KG1 (cell line): ENCODE measurements around the gene NT5C2.
"Not testable (repeated sequence)": the region's sequence is repeated elsewhere in the genome, so short reads cannot be mapped to it uniquely, and the experiment has no call there.

Source experiments
- DNase-seq: peaks from one replicate; lab custom pipeline; 2025; lab: John Stamatoyannopoulos, UW

NT5C2 gene

DNA sequence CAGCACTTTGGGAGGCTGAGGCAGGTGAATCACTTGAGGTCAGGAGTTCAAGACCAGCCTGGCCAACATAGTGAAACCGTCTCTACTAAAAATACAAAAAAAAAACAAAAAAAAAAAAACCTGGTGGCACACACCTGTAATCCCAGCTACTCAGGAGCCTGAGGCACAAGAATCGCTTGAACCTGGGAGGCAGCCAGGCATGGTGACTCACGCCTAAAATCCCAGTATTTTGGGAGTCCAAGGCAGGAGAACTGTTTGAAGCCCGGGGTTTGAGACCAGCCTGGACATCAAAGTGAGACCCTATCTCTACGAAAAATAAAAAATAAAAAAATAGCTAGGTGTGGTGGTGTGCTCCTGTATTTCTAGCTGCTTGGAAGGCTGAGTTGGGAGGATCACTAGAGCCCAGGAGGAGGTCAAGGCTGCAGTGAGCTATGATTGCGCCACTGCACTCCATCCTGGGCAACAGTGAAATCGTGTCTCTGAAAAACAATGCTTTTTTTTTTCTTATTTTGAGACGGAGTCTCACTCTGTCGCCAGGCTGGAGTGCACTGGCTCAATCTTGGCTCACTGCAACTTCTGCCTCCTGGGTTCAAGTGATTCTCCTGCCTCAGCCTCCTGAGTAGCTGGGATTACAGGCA is 29.2 kb downstream of the NT5C2 start:
- not testable (repeated sequence) for DNase-seq

GRCh38 chr10:103157246-103157645 is 35.8 kb downstream of the NT5C2 start:
- DNase-seq, result no peak

GRCh38 chr10:103155471-103156085 is 37.5 kb downstream of the NT5C2 start:
- DNase-seq, result no peak

GRCh38 chr10:103154521-103155299 is 38.4 kb downstream of the NT5C2 start:
- DNase-seq, result no peak

- no peak for DNase-seq
Measured at GRCh38 chr10:103153302-103154197, 39.5 kb downstream of the NT5C2 start.

DNA sequence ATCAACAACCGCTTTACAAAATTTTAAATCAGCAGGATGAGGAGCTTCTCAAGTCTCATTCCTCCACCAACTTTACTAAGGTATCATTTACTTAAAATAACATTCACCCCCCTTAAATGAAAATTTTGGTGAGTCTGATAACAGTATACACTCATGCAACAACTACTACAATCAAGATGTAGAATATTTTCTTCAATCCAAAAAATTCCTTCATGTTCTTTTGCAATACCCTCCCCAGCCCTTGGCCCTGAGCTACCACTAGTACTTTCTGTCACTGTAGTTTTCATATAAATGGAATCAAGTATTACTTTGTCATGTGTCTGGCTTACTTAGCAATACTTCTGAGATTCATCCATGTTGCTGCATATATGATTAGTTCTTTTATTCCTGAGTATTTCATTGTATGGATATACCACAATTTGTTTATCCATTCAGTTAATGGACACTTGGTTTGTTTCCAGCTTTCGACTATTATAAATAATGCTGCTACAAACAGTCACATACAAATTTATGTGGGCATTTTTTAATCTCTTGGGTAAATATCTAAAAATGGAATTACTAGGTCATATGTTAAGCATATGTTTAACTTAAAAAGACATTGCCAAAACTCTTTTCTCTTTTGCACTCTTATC is 43.0 kb downstream of the NT5C2 start:
- DNase-seq, result no peak

- DNase-seq, result no peak
Measured at GRCh38 chr10:103147645-103148044, 45.4 kb downstream of the NT5C2 start.

GRCh38 chr10:103145860-103146466 is 47.1 kb downstream of the NT5C2 start:
- no peak for DNase-seq

GRCh38 chr10:103145046-103145445 is 48.0 kb downstream of the NT5C2 start:
- no peak for DNase-seq

DNA sequence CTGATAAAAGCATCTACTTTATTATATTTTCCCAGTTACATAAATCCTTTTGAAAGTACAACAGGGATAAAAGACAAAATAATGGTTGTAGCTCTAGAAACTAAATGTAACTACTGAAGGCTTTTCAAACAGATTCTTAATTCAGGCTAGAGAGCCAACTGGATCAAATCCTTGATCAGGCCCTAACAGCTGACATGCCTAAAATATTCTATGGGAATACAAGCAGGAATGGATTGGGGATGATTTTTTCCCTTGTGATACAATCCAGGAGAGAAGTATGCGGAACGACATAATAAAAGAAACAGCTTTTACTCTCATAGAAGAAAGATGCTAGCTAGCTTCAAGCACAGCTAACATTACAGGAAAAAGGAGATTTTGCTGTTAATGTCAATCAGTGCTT is 49.0 kb downstream of the NT5C2 start:
- DNase-seq, result no peak

GRCh38 chr10:103143641-103144040 is 49.4 kb downstream of the NT5C2 start:
- not testable (repeated sequence) for DNase-seq

DNA sequence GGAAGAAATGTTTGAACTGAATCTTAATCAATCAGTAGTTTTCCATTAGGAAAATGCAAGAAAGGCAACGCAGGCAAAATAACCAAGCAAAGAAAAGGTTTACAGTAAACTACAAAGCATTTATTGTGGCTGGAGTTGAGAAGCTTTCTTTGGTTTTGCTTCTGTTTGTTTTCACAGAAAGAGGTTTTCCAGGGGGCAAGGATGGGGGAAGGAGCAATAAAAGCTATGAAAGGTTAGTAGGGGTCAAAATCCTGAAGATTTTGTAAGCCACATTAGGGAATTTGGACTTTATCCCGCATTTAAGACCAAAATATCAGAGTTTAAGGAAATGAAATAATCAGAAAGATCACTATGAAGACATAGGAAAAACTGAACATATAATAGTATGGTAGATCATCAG is 51.1 kb downstream of the NT5C2 start:
- DNase-seq, result no peak

DNA sequence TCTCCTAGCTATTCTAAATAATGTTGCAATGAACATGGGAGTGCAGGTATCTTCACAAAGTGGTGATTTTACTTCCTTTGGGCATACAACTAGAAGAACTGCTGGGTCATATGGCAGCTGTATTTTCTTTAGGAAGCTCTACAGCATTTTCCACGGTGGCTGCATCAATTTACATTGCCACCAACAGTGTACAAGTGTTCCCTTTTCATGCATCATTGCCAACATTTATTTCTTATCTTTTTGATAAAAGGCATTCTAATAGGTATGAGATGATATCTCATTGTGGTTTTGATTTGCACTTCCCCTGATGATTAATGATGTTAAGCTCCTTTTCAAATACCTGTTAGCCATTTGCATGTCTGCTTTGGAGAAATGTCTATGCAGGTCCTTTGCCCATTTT is 52.6 kb downstream of the NT5C2 start:
- no peak for DNase-seq

DNA sequence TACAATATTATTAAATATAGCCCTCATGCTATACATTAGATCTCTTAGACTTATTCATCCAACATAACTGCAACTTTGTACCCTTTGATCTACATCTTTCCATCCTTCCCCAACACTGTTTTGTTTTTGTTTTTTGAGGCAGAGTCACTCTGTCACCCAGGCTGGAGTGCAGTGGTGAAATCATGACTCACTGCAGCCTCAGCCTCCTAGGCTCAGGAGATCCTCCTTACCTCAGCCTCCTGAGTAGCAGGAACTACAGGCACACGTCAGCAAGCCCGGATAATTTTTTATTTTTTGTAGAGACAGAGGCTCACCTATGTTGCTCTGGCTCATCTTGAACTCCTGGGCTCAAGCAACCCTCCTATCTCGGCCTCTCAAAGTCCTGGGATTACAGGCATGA is 53.3 kb downstream of the NT5C2 start:
- no peak for DNase-seq

GRCh38 chr10:103135168-103135567 is 57.9 kb downstream of the NT5C2 start:
- DNase-seq, result not testable (repeated sequence)

DNA sequence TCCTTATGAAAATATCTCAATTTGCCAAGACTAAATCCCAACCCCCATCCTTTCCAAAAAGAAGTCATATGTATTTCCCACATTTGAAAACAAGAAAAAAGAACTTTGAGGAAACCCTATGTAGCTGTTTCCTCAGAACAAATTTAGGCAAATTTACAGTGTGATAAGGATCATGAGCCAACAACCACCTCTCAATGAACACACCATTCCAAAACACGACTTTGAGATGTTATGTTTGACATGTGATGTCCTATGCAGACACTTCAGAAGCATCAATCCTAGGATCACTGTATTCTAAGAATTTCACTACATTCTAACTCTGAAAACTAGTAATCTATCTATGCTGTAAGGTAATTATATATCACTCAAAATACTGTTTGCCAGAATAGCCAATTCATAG is 62.2 kb downstream of the NT5C2 start:
- DNase-seq, result no peak

DNA sequence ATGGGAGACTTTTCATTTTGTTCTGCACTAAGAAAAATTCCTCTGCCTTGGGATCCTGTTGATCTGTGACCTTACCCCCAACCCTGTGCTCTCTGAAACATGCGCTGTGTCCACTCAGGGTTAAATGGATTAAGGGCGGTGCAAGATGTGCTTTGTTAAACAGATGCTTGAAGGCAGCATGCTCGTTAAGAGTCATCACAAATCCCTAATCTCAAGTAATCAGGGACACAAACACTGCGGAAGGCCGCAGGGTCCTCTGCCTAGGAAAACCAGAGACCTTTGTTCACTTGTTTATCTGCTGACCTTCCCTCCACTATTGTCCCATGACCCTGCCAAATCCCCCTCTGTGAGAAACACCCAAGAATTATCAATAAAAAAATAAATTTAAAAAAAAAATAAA is 62.9 kb downstream of the NT5C2 start:
- DNase-seq, result not testable (repeated sequence)

DNA sequence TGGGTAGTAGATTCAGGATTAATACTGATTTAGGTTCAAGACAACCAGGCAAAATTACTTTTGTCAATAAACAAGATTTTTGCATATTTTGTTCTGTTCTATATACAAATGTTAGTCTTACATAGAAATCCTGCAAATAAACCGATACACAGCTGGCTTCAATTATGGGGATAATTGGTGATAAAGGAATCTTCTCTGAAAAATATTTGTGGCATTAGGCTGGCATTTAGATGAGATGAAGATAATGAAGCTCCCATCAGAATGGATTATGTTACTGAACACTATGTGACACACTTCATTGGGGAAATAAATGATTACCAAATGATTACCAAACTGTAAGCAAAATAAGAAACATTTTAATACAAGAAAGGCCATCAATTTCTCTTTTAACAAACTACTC is 65.8 kb downstream of the NT5C2 start:
- DNase-seq, result no peak

DNA sequence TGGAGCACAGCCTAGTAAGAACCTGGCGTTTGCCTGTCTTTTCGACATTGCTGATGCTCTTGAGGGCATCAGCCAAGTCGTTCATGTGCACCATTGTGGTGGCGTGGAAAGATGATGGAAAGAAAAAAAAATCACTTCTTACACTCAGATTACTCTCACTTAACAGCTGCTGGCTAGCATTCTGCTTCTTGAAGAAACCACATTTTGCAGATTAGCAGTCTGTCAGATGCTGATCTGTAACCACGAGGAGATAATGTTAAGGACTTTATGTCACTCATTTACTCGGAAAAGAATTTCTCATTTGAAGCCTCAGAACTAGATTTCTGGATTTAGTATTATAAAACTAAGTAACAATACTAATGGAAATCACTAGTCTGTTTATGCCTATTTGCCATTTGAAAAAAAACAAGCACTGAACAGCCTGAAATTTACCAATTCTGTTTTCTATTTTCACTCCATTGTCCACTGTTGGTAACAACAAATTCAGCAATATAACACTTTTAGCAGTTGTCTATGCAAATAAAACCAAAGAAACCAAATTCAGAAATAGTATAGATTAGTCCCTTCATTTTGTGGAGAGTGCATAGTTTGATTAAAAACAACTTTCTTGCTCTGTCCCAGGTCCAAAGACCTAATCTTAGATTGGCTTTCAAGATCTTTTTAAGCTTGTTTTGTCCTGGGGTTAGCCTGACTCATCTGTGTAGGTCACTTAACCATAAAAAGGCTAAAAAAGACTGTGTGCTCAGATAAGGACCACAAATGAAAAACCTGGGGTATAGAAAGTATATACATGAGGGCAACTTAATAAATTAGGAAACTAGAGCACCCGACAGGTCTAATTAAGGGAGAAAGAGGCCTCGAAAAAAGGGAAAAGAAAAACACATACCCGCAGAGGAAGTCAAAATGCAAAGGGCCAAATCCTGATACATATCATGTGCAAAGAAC is 67.5 kb downstream of the NT5C2 start:
- DNase-seq, result no peak

DNA sequence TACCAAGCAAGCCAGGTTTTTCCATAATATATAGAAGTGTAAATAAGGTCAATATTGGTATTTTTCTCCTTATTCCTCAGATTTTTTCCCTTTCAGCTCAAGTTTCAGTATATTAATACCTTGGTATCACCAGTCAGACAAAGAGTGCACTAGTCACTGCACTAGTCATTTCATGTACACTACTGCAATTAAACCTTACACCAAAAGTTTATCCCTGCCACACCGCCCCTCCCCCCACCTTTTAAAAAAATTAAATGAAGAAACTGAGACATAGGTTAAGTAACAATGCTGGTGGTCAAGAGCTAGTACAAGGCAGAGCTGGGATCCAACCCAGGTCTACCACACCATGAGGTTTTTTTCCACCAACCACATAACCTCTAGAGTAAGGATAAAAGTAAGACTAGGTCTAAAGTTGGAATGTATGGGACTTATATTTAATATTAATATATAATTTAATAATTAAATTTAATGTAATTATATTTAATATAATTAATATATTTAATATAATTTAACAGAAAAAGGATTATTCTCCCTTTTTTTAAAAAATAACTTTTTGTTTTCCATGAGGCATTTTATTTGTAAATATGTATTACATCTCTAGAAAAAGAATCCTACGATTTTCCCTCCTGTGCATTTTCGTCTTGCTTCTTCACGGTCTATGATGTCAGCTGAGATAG is 68.5 kb downstream of the NT5C2 start:
- DNase-seq, result no peak
